Ovary (tissue), 3 donors: ENCODE results near the gene STX4.

ENCODE experiments used
- POLR2A ChIP-seq: fragments of 450-650 bp; IDR thresholded peaks from one replicate; pipeline ENCODE4 v1.6.1; 2017; ENCODE audit warnings: antibody characterized with exemption, mild to moderate bottlenecking, moderate library complexity
- TF ChIP-seq, protein P1 (sequence below), 3 donors: fragments of 450-650 bp in 2 of 3; fragments of 200-600 bp in 1 of 3; IDR thresholded peaks; one replicate each; pipeline versions ENCODE4 v1.5.1 to v1.8.0; 2016 to 2022; ENCODE audit warnings: antibody characterized with exemption in 3 of 3, mild to moderate bottlenecking in 1 of 3
- donor health status: DM: no; HTN: no; CAD: no.

GRCh38 chr16:31023252-31023602 lies 10.1 kb upstream of the STX4 start:
- TF ChIP-seq, protein P1, sequence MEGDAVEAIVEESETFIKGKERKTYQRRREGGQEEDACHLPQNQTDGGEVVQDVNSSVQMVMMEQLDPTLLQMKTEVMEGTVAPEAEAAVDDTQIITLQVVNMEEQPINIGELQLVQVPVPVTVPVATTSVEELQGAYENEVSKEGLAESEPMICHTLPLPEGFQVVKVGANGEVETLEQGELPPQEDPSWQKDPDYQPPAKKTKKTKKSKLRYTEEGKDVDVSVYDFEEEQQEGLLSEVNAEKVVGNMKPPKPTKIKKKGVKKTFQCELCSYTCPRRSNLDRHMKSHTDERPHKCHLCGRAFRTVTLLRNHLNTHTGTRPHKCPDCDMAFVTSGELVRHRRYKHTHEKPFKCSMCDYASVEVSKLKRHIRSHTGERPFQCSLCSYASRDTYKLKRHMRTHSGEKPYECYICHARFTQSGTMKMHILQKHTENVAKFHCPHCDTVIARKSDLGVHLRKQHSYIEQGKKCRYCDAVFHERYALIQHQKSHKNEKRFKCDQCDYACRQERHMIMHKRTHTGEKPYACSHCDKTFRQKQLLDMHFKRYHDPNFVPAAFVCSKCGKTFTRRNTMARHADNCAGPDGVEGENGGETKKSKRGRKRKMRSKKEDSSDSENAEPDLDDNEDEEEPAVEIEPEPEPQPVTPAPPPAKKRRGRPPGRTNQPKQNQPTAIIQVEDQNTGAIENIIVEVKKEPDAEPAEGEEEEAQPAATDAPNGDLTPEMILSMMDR (IDR thresholded peaks at IDR 0.05): no peak
- TF ChIP-seq POLR2A: no peak
